Thoracic aorta (tissue), 2 donors: ENCODE measurements around the gene BRSK1. TPM values are rescaled to one million over a fixed set of nuclear protein-coding genes. Genes with fewer than 3 reads are reported as not detected.

Experiments used
- ATAC-seq: fragments of 150-250 bp; one replicate; pipeline ENCODE4 v1.8.0; 2017; ENCODE audit warnings: low read depth; ENCODE audit not compliant: insufficient number of reproducible peaks, low FRiP score
- DNase-seq: peaks from one replicate; pipeline ENCODE4 v3.0.0-alpha.2; 2020; ENCODE audit warnings: low spot score
- H3K27ac ChIP-seq, 2 donors: fragments of 200-600 bp; sonication (generic); 1 replicate in 1 of 2; 2 replicates in 1 of 2; pipeline ENCODE4 v1.5.1; 2016; ENCODE audit warnings: mild to moderate bottlenecking in 2 of 2, moderate library complexity in 2 of 2
- H3K27me3 ChIP-seq: fragments of 200-600 bp; sonication (generic); replicated peaks from 2 replicates; pipeline ENCODE4 v1.6.0; 2016; ENCODE audit warnings: mild to moderate bottlenecking; ENCODE audit not compliant: insufficient read depth
- H3K36me3 ChIP-seq: fragments of 200-600 bp; sonication (generic); one replicate; pipeline ENCODE4 v1.5.1; 2016
- H3K4me1 ChIP-seq, 2 donors: fragments of 200-600 bp; sonication (generic); 1 replicate in 1 of 2; 2 replicates in 1 of 2; pipeline versions ENCODE4 v1.5.1 to v1.6.0; 2016; ENCODE audit warnings: low read depth in 2 of 2, mild to moderate bottlenecking in 1 of 2; ENCODE audit not compliant: control insufficient read depth in 1 of 2
- H3K4me3 ChIP-seq: fragments of 200-600 bp; sonication (generic); 2 replicates; pipeline ENCODE4 v1.5.1; 2016; ENCODE audit warnings: mild to moderate bottlenecking
- H3K9me3 ChIP-seq: fragments of 200-600 bp; sonication (generic); 2 replicates; pipeline ENCODE4 v1.5.1; 2016
- CTCF ChIP-seq: fragments of 200-600 bp; sonication (generic); IDR thresholded peaks from one replicate; pipeline ENCODE4 v1.5.1; 2019; ENCODE audit warnings: antibody characterized with exemption
- total RNA-seq, 2 donors: library from RNA; depleted of rRNA; stranded (reverse); fragments of >200 nt; gene quantifications; one replicate each; pipeline versions ENCODE4 v1.1.0 to v1.2.3, GENCODE V29; 2016

Gene BRSK1
- total RNA-seq, 2 donors from 2014 or later = 10.8 to 16.7 TPM

DNA sequence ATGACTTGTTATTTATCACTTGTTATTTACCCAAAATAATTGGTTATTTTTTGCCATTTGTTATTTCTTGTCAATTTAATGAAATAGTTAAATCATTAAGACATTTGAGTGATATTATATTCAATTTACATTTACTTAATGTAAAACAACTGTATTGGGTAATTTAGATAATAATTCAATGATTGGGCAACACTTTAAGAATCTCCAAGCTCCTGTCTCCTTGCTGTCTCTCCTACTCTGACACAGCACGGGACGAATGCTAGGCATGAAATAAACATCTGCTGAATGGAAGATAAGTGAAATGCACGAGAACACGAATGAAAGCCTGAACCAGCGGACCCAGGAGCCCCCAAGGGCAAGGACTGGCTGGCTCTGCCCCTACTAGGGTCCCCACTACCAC, 19.3 kb upstream of the BRSK1 start:
- Histone ChIP-seq H3K4me3 (no peak overlapping the region), H3K27me3 (no peaks in the 10 kb centered on the region), H3K27ac (no peak overlapping the region), H3K9me3 (no peaks in the 10 kb centered on the region), H3K4me1 (peaks cover 5 to 9% of the 10 kb centered on the region in 2 donors), H3K36me3 (peaks cover 6% of the 10 kb centered on the region)
- no peak for TF ChIP-seq CTCF
- DNase-seq (no peak), ATAC-seq (no peak)

DNA sequence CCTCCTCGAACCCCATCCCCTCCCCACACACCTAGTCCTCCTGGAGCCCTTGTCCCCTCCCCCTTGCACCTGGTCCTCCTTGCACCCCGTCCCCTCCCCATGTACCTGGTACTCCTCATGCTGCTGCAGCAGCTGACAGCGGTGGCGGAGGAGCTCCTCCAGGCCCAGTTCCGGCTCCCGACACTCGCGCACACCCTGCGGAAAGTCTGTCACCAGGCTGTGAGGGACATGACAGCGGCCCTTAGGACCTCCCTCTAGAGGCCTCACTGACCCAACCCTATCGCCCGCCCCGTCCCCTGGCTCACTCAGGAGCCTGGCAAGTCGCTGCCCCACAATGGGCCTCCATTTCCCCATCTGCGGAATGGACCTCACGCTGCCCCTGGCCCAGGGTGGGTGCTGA, 18.6 kb upstream of the BRSK1 start:
- DNase-seq (no peak), ATAC-seq (no peak)
- no peak overlapping the region for H3K4me3 ChIP-seq
- peaks cover 6% of the 10 kb centered on the region for H3K36me3 ChIP-seq
- no peaks in the 10 kb centered on the region for H3K9me3 ChIP-seq
- no peaks in the 10 kb centered on the region for H3K27me3 ChIP-seq
- peaks cover 0 to 2% of the 10 kb centered on the region in 2 donors for H3K4me1 ChIP-seq
- no peak overlapping the region for H3K27ac ChIP-seq
- TF ChIP-seq CTCF = no peak

- ATAC-seq (no peak), DNase-seq (no peak)
- no peak overlapping the region for H3K4me3 ChIP-seq
- H3K4me1 ChIP-seq = no peaks in the 10 kb centered on the region
- no peak overlapping the region for H3K27ac ChIP-seq
- no peaks in the 10 kb centered on the region for H3K27me3 ChIP-seq
- no peak for TF ChIP-seq CTCF
- H3K9me3 ChIP-seq = no peaks in the 10 kb centered on the region
- peaks cover 6% of the 10 kb centered on the region for H3K36me3 ChIP-seq
Observed at GRCh38 chr19:55265723-55266386, 17.9 kb upstream of the BRSK1 start.

- Histone ChIP-seq H3K9me3 (no peaks in the 10 kb centered on the region), H3K27me3 (no peaks in the 10 kb centered on the region), H3K4me1 (no peaks in the 10 kb centered on the region), H3K4me3 (no peak overlapping the region), H3K36me3 (peaks cover 6% of the 10 kb centered on the region), H3K27ac (no peak overlapping the region)
- DNase-seq = no peak
- TF ChIP-seq CTCF = no peak
- ATAC-seq = no peak
Observed at GRCh38 chr19:55266404-55266803, 17.4 kb upstream of the BRSK1 start.

- no peak for TF ChIP-seq CTCF
- H3K4me1 ChIP-seq = no peaks in the 10 kb centered on the region
- H3K27ac ChIP-seq = no peak overlapping the region
- ATAC-seq = no peak
- H3K36me3 ChIP-seq = peaks cover 6% of the 10 kb centered on the region
- no peak for DNase-seq
- H3K4me3 ChIP-seq = no peak overlapping the region
- H3K27me3 ChIP-seq = no peaks in the 10 kb centered on the region
- no peaks in the 10 kb centered on the region for H3K9me3 ChIP-seq
Observed at GRCh38 chr19:55266840-55267239, 17.0 kb upstream of the BRSK1 start.
